NCI-H2171 treated with DMSO at 0.1 percent for 48 hours (cell line): ENCODE data around the gene EIF3I.

Source experiments
- DNase-seq: peaks from one replicate; lab custom pipeline; 2025; lab: John Stamatoyannopoulos, UW

The EIF3I gene

GRCh38 chr1:32221980-32222755 lies at the start of gene EIF3I, which contains the start of gene TMEM234:
EIF3I (plus strand) TSS chr1:32222407; CDS start chr1:32222442, 35 bp downstream.
TMEM234 (minus strand) TSS chr1:32222353; CDS start chr1:32222322, 31 bp downstream.
- peak; percentile 87 for DNase-seq

GRCh38 chr1:32172621-32173245 lies 49.5 kb upstream of the EIF3I start:
- no peak for DNase-seq

GRCh38 chr1:32178380-32179192 lies 43.6 kb upstream of the EIF3I start:
- DNase-seq, result no peak

- DNase-seq, result no peak
These were observed 43.1 kb upstream of the EIF3I start for GRCh38 chr1:32179193-32179442.

GRCh38 chr1:32179443-32180185 lies 42.6 kb upstream of the EIF3I start, which contains the start of gene TXLNA:
TXLNA (plus strand) TSS chr1:32179675; CDS start chr1:32180346, 671 bp downstream.
- DNase-seq, result peak; percentile 90

GRCh38 chr1:32180186-32181060 lies 41.8 kb upstream of the EIF3I start:
- peak; percentile 62 for DNase-seq

GRCh38 chr1:32181065-32181464 lies 41.1 kb upstream of the EIF3I start:
- no peak for DNase-seq

- no peak for DNase-seq
These were observed 40.6 kb upstream of the EIF3I start for GRCh38 chr1:32181563-32181962.

GRCh38 chr1:32182060-32182459 lies 40.1 kb upstream of the EIF3I start:
- DNase-seq, result no peak

GRCh38 chr1:32184650-32185049 lies 37.6 kb upstream of the EIF3I start:
- no peak for DNase-seq

- no peak for DNase-seq
These were observed 36.1 kb upstream of the EIF3I start for GRCh38 chr1:32186077-32186476.

- no peak for DNase-seq
These were observed 35.7 kb upstream of the EIF3I start for GRCh38 chr1:32186491-32186890.

GRCh38 chr1:32187850-32188249 lies 34.4 kb upstream of the EIF3I start:
- DNase-seq, result no peak

GRCh38 chr1:32192220-32192948 lies 29.8 kb upstream of the EIF3I start:
- DNase-seq, result no peak

- no peak for DNase-seq
These were observed 27.2 kb upstream of the EIF3I start for GRCh38 chr1:32194984-32195383.

- DNase-seq, result no peak
These were observed 26.7 kb upstream of the EIF3I start for GRCh38 chr1:32195531-32195930.

GRCh38 chr1:32195972-32196823 lies 26.0 kb upstream of the EIF3I start:
- no peak for DNase-seq

- DNase-seq, result no peak
These were observed 25.1 kb upstream of the EIF3I start for GRCh38 chr1:32197074-32197473.

GRCh38 chr1:32197837-32198236 lies 24.4 kb upstream of the EIF3I start:
- no peak for DNase-seq
